ENCODE results near the gene LRRC23. TPM values are rescaled to one million over a fixed set of nuclear protein-coding genes. Genes with fewer than 3 reads are reported as not detected.

Gene LRRC23
- total and polyA plus RNA-seq, 2 of the 13 experiments (the other 11 are each of a cell fraction or from before 2014, with no cell fraction given): 6.0 to 7.8 TPM

DNA sequence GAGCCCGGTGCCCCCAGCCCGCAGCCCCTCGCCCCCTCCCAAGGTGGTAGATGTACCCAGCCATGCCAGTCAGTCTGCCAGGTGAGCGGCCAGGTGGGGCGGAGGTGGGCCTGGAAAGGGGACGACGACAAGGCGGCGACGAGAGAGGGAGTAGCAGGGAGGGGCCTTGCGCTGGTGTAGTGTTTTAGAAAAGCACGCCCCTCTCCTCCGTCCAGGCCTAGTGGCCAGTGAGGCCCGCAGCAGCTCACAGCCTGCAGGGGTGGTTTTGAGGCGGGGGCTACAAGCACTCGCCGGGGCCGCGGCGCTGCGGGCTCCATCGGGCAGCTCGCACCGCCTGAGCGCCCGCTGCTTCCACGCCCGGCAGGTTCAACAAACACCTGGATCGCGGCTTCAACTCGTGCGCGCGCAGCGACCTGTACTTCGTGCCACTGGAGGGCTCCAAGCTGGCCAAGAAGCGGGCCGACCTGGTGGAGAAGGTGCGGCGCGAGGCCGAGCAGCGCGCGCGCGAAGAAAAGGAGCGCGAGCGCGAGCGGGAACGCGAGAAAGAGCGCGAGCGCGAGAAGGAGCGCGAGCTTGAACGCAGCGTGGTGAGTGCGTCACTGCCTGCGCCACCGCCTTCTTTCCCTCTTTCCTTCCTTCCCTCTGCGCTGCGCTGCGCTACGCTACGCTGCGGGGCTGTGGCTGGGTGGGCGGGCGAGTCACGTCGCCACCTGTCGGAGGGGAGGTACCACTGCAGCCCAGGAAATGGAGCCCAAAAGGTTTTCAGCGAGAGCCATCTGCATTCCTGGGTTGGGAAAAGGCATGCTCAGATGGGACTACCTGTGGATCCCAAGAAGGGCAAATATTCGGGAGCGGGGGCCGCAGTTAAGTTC, 33.1 kb downstream of the LRRC23 start (continued):
- no peak for TF ChIP-seq ZNF503 (CRISPR knock-in tag; IDR thresholded peaks at IDR 0.05)
- no peak for TF ChIP-seq EEA1 (CRISPR knock-in tag; IDR thresholded peaks at IDR 0.05; ENCODE audit: borderline replicate concordance)
- 0 out of 2 replicates have a peak, but pooled peaks have one; percentile 32 for TF ChIP-seq LRRFIP1 (CRISPR knock-in tag; conservative IDR thresholded peaks at IDR 0.05)
- TF ChIP-seq ZNF205 (CRISPR knock-in tag; IDR thresholded peaks at IDR 0.05): peak; percentile 87
- TF ChIP-seq, protein P1, sequence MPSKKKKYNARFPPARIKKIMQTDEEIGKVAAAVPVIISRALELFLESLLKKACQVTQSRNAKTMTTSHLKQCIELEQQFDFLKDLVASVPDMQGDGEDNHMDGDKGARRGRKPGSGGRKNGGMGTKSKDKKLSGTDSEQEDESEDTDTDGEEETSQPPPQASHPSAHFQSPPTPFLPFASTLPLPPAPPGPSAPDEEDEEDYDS (CRISPR knock-in tag; IDR thresholded peaks at IDR 0.05): peak; percentile 74
- TF ChIP-seq MTA3 (CRISPR knock-in tag; IDR thresholded peaks at IDR 0.05): no peak
- TF ChIP-seq ZNF816 (CRISPR knock-in tag; IDR thresholded peaks at IDR 0.05; ENCODE audit: borderline replicate concordance): no peak
- TF ChIP-seq ZNF577 (CRISPR knock-in tag; IDR thresholded peaks at IDR 0.05; ENCODE audit: borderline replicate concordance, low read depth): no peak
- peak; percentile 97 for TF ChIP-seq PHF5A (CRISPR knock-in tag; IDR thresholded peaks at IDR 0.05; ENCODE audit: low read depth, unreplicated experiment)
- TF ChIP-seq SMAD3 (CRISPR knock-in tag; IDR thresholded peaks at IDR 0.05): peak; percentile 68; the same call in 1 of the 2 replicates
- TF ChIP-seq, protein P2, sequence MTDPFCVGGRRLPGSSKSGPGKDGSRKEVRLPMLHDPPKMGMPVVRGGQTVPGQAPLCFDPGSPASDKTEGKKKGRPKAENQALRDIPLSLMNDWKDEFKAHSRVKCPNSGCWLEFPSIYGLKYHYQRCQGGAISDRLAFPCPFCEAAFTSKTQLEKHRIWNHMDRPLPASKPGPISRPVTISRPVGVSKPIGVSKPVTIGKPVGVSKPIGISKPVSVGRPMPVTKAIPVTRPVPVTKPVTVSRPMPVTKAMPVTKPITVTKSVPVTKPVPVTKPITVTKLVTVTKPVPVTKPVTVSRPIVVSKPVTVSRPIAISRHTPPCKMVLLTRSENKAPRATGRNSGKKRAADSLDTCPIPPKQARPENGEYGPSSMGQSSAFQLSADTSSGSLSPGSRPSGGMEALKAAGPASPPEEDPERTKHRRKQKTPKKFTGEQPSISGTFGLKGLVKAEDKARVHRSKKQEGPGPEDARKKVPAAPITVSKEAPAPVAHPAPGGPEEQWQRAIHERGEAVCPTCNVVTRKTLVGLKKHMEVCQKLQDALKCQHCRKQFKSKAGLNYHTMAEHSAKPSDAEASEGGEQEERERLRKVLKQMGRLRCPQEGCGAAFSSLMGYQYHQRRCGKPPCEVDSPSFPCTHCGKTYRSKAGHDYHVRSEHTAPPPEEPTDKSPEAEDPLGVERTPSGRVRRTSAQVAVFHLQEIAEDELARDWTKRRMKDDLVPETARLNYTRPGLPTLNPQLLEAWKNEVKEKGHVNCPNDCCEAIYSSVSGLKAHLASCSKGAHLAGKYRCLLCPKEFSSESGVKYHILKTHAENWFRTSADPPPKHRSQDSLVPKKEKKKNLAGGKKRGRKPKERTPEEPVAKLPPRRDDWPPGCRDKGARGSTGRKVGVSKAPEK (CRISPR knock-in tag; IDR thresholded peaks at IDR 0.05; ENCODE audit: borderline replicate concordance): 0 out of 2 replicates have a peak, but pooled peaks have one; percentile 20
- no peak for TF ChIP-seq CCAR2 (optimal IDR thresholded peaks at IDR 0.05; ENCODE audit: low read depth, low read length)
- no peak for TF ChIP-seq PHB2 (IDR thresholded peaks at IDR 0.05; ENCODE audit: partially characterized antibody)
- TF ChIP-seq BRF2 (CRISPR knock-in tag; IDR thresholded peaks at IDR 0.05): peak; percentile 86; the same call in 1 of the 2 replicates
